Naive thymus-derived CD4-positive, alpha-beta T cell (primary cell): Measurements from ENCODE around the gene ATP6V0B. TPM values are rescaled to one million over a fixed set of nuclear protein-coding genes. Genes with fewer than 3 reads are reported as not detected.

Experiments
- ATAC-seq: fragments of 150-1000 bp; cut with Tn5 transposase; 2 replicates; pipeline ENCODE4 v1.10.0; 2021; ENCODE audit warnings: mild to moderate bottlenecking, moderate library complexity
- CTCF ChIA-PET: fragments of 350-600 bp; sonication (Branson Sonifier 250); formaldehyde crosslinking; loops from one replicate; lab custom pipeline; 2021; ENCODE audit warnings: antibody characterized with exemption; lab: Charles Lee
- POLR2A ChIA-PET: fragments of 350-600 bp; sonication (Branson Sonifier 250); formaldehyde crosslinking; loops from one replicate; lab custom pipeline; 2021; ENCODE audit warnings: antibody characterized with exemption, inconsistent platforms; lab: Charles Lee
- DNase-seq, 9 donors: peaks; one replicate each; pipeline versions ENCODE4 v3.0.0 to v3.0.0-alpha.2; 2020 to 2022; ENCODE audit warnings: mixed read lengths in 1 of 9
- H3K27ac ChIP-seq: one replicate; pipeline ENCODE4 v1.7.0; 2013; ENCODE audit warnings: mild to moderate bottlenecking, low read depth, low read length, moderate library complexity
- H3K27me3 ChIP-seq, 2 donors: one replicate each; pipeline ENCODE4 v1.7.0; 2013; ENCODE audit warnings: low read length in 2 of 2, mild to moderate bottlenecking in 2 of 2, moderate library complexity in 2 of 2; ENCODE audit not compliant: control insufficient read depth in 2 of 2, insufficient read depth in 2 of 2
- H3K36me3 ChIP-seq, 3 experiments: 1 replicate in 2 of 3; 2 replicates in 1 of 3; pipeline ENCODE4 v1.7.0; 2013; ENCODE audit warnings: low read length in 3 of 3, mild to moderate bottlenecking in 3 of 3, moderate library complexity in 1 of 3; ENCODE audit not compliant: insufficient read depth in 3 of 3, control insufficient read depth in 2 of 3
- H3K4me1 ChIP-seq, 2 donors: one replicate each; pipeline ENCODE4 v1.7.0; 2013; ENCODE audit warnings: low read length in 2 of 2, mild to moderate bottlenecking in 2 of 2, moderate library complexity in 1 of 2; ENCODE audit not compliant: control insufficient read depth in 2 of 2, insufficient read depth in 2 of 2
- H3K4me3 ChIP-seq: 2 replicates; pipeline ENCODE4 v1.7.0; 2013; ENCODE audit warnings: mild to moderate bottlenecking, low read length
- H3K9me3 ChIP-seq, 3 experiments: 1 replicate in 2 of 3; 2 replicates in 1 of 3; pipeline ENCODE4 v1.7.0; 2013; ENCODE audit warnings: low read length in 3 of 3; ENCODE audit not compliant: control insufficient read depth in 2 of 3
- H3K27ac Mint-ChIP-seq, 9 donors: one replicate each; pipeline ENCODE4 v1.8.0; 2020 to 2022; ENCODE audit warnings: mixed read lengths in 9 of 9, mild to moderate bottlenecking in 8 of 9, moderate library complexity in 5 of 9, inconsistent platforms in 2 of 9
- H3K27me3 Mint-ChIP-seq, 5 donors: one replicate each; pipeline ENCODE4 v1.8.0; 2021 to 2022; ENCODE audit warnings: mixed read lengths in 5 of 5, mild to moderate bottlenecking in 1 of 5
- H3K36me3 Mint-ChIP-seq, 5 donors: one replicate each; pipeline ENCODE4 v1.8.0; 2020 to 2022; ENCODE audit warnings: mixed read lengths in 5 of 5, mild to moderate bottlenecking in 3 of 5, inconsistent platforms in 1 of 5
- H3K4me1 Mint-ChIP-seq, 7 donors: one replicate each; pipeline ENCODE4 v1.8.0; 2020 to 2022; ENCODE audit warnings: mixed read lengths in 7 of 7, mild to moderate bottlenecking in 3 of 7, inconsistent platforms in 1 of 7
- H3K4me3 Mint-ChIP-seq, 10 donors: one replicate each; pipeline ENCODE4 v1.8.0; 2020 to 2022; ENCODE audit warnings: mild to moderate bottlenecking in 10 of 10, mixed read lengths in 10 of 10, moderate library complexity in 6 of 10, inconsistent platforms in 2 of 10
- H3K9me3 Mint-ChIP-seq, 11 donors: one replicate each; pipeline ENCODE4 v1.8.0; 2020 to 2022; ENCODE audit warnings: mixed read lengths in 11 of 11, mild to moderate bottlenecking in 4 of 11, inconsistent platforms in 1 of 11, moderate library complexity in 1 of 11
- intact Hi-C, 2 donors: fragments of 100-400 bp; cut with micrococcal nuclease; formaldehyde crosslinking; loops; one replicate each; pipeline ENCODE4 v1.15.1; 2023
- polyA plus RNA-seq, 2 donors: library from polyadenylated mRNA; unstranded; fragments of 300-500 nt; fragmentation: Illumina TruSeq; gene quantifications; one replicate each; pipeline ENCODE4 v1.2.3, GENCODE V29; 2021
- total RNA-seq, 6 experiments: library from RNA in 5 of 6; stranded (reverse) in 5 of 6; gene quantifications; 1 replicate in 5 of 6; 2 replicates in 1 of 6; pipeline ENCODE4 v1.2.3 and lab custom pipeline; 2021 to 2026

ATP6V0B gene
- total and polyA plus RNA-seq, 7 experiments from 2014 or later = 47.3 to 166 (median 139) TPM

GRCh38 chr1:43949678-43950077 is 25.1 kb upstream of the ATP6V0B start:
- ChIA-PET POLR2A (no interaction called here), CTCF (interaction anchor here (1.1 kb wide), 1 partner anchor 15 kb away, joined by 3 read pairs; no protein-coding TSS in a partner anchor)
- intact Hi-C loops = loop anchor here (5.0 to 10.0 kb wide), 6 partner anchors 187 to 1265 kb away; partner anchors contain the start of genes CFAP57 (in 1 of the 2), EBNA1BP2 (in 1 of the 2), SLC2A1 (in 1 of the 2) and YBX1 (in 1 of the 2)
- H3K4me1 ChIP-seq = peaks cover 17% of the 10 kb centered on the region in 2 donors
- Mint-ChIP-seq H3K36me3 (peaks cover 5 to 16% (median 9%) of the 10 kb centered on the region in 5 donors), H3K4me1 (peaks cover 27 to 63% (median 48%) of the 10 kb centered on the region in 7 donors), H3K27ac (peak overlapping the region in 2 of 9 donors; percentile 12 to 88), H3K4me3 (peak overlapping the region in 2 of 10 donors; percentile 14 to 87), H3K27me3 (no peaks in the 10 kb centered on the region), H3K9me3 (no peaks in the 10 kb centered on the region)
- no peaks in the 10 kb centered on the region for H3K9me3 ChIP-seq
- DNase-seq (no peak), ATAC-seq (no peak)
- H3K27me3 ChIP-seq = no peaks in the 10 kb centered on the region
- peaks cover 0 to 8% (median 0%) of the 10 kb centered on the region in 3 experiments for H3K36me3 ChIP-seq
- no peak overlapping the region for H3K27ac ChIP-seq
- no peak overlapping the region for H3K4me3 ChIP-seq

- Mint-ChIP-seq H3K27ac (peak overlapping the region in 2 of 9 donors; percentile 44 to 49), H3K4me3 (no peak overlapping the region), H3K27me3 (no peaks in the 10 kb centered on the region), H3K36me3 (peaks cover 5 to 16% (median 7%) of the 10 kb centered on the region in 5 donors), H3K4me1 (peaks cover 16 to 47% (median 32%) of the 10 kb centered on the region in 7 donors), H3K9me3 (no peaks in the 10 kb centered on the region)
- DNase-seq = no peak
- no peaks in the 10 kb centered on the region for H3K9me3 ChIP-seq
- H3K4me1 ChIP-seq = peaks cover 10% of the 10 kb centered on the region in 2 donors
- intact Hi-C loops = no loop called here
- H3K36me3 ChIP-seq = peaks cover 0 to 10% (median 0%) of the 10 kb centered on the region in 3 experiments
- H3K27ac ChIP-seq = no peak overlapping the region
- CTCF ChIA-PET = interaction anchor here (1.1 kb wide), 1 partner anchor 16 kb away, joined by 3 read pairs; no protein-coding TSS in a partner anchor
- ATAC-seq = no peak
- H3K4me3 ChIP-seq = no peak overlapping the region
- POLR2A ChIA-PET = interaction anchor here (0.6 kb wide), 1 partner anchor 62 kb away, joined by 3 read pairs; no protein-coding TSS in a partner anchor
- no peaks in the 10 kb centered on the region for H3K27me3 ChIP-seq
Measured at GRCh38 chr1:43951021-43951985, 23.5 kb upstream of the ATP6V0B start.

- H3K4me3 Mint-ChIP-seq = no peak overlapping the region
Measured at GRCh38 chr1:43952731-43953346, 21.9 kb upstream of the ATP6V0B start.

GRCh38 chr1:43953361-43953760 is 21.4 kb upstream of the ATP6V0B start:
- no peaks in the 10 kb centered on the region for H3K4me1 ChIP-seq
- H3K4me3 Mint-ChIP-seq = no peak overlapping the region
- H3K36me3 ChIP-seq = peaks cover 0 to 26% (median 0%) of the 10 kb centered on the region in 3 experiments
- ChIA-PET POLR2A (interaction anchor here (1.6 kb wide), 1 partner anchor 13 kb away, joined by 3 read pairs; no protein-coding TSS in a partner anchor), CTCF (no interaction called here)
- no peaks in the 10 kb centered on the region for H3K27me3 ChIP-seq
- no peak for ATAC-seq
- H3K36me3 Mint-ChIP-seq = peaks cover 7 to 25% (median 9%) of the 10 kb centered on the region in 5 donors
- no peaks in the 10 kb centered on the region for H3K9me3 ChIP-seq
- H3K27ac Mint-ChIP-seq = no peak overlapping the region
- peaks cover 6 to 32% (median 28%) of the 10 kb centered on the region in 7 donors for H3K4me1 Mint-ChIP-seq
- no peak overlapping the region for H3K4me3 ChIP-seq
- no peaks in the 10 kb centered on the region for H3K27me3 Mint-ChIP-seq
- intact Hi-C loops = no loop called here
- no peak overlapping the region for H3K27ac ChIP-seq
- no peak for DNase-seq
- H3K9me3 Mint-ChIP-seq = no peaks in the 10 kb centered on the region

More at GRCh38 chr1:43952731-43953346, 21.9 kb upstream of the ATP6V0B start:
- intact Hi-C loops = no loop called here
- Mint-ChIP-seq H3K4me1 (peaks cover 12 to 37% (median 32%) of the 10 kb centered on the region in 7 donors), H3K27ac (no peak overlapping the region), H3K27me3 (no peaks in the 10 kb centered on the region), H3K9me3 (no peaks in the 10 kb centered on the region), H3K36me3 (peaks cover 6 to 20% (median 9%) of the 10 kb centered on the region in 5 donors)
- H3K9me3 ChIP-seq = no peaks in the 10 kb centered on the region
- H3K36me3 ChIP-seq = peaks cover 0 to 21% (median 0%) of the 10 kb centered on the region in 3 experiments
- POLR2A ChIA-PET = interaction anchor here (1.6 kb wide), 1 partner anchor 14 kb away, joined by 3 read pairs; no protein-coding TSS in a partner anchor
- CTCF ChIA-PET = no interaction called here
- DNase-seq (no peak), ATAC-seq (no peak)
- no peak overlapping the region for H3K27ac ChIP-seq
- no peaks in the 10 kb centered on the region for H3K27me3 ChIP-seq
- no peak overlapping the region for H3K4me3 ChIP-seq
- H3K4me1 ChIP-seq = peaks cover 2% of the 10 kb centered on the region in 2 donors

- Histone ChIP-seq H3K4me1 (no peaks in the 10 kb centered on the region), H3K36me3 (peaks cover 0 to 33% (median 0%) of the 10 kb centered on the region in 3 experiments), H3K27me3 (no peaks in the 10 kb centered on the region), H3K27ac (no peak overlapping the region), H3K4me3 (no peak overlapping the region), H3K9me3 (no peaks in the 10 kb centered on the region)
- DNase-seq (no peak), ATAC-seq (no peak)
- H3K9me3 Mint-ChIP-seq = no peaks in the 10 kb centered on the region
- ChIA-PET POLR2A (interaction anchor here (1.6 kb wide), 1 partner anchor 12 kb away, joined by 3 read pairs; no protein-coding TSS in a partner anchor), CTCF (no interaction called here)
- H3K4me3 Mint-ChIP-seq = no peak overlapping the region
- intact Hi-C loops = no loop called here
- peaks cover 7 to 32% (median 12%) of the 10 kb centered on the region in 5 donors for H3K36me3 Mint-ChIP-seq
- H3K27ac Mint-ChIP-seq = no peak overlapping the region
- H3K27me3 Mint-ChIP-seq = no peaks in the 10 kb centered on the region
- H3K4me1 Mint-ChIP-seq = peaks cover 0 to 26% (median 21%) of the 10 kb centered on the region in 7 donors
Measured at GRCh38 chr1:43954036-43954435, 20.7 kb upstream of the ATP6V0B start.

- Mint-ChIP-seq H3K27me3 (no peaks in the 10 kb centered on the region), H3K4me1 (peaks cover 0 to 8% (median 7%) of the 10 kb centered on the region in 7 donors), H3K4me3 (no peak overlapping the region), H3K36me3 (peaks cover 0 to 29% (median 12%) of the 10 kb centered on the region in 5 donors), H3K9me3 (no peaks in the 10 kb centered on the region), H3K27ac (peak overlapping the region in 1 of 9 donors; percentile 62)
- Histone ChIP-seq H3K4me1 (no peaks in the 10 kb centered on the region), H3K27me3 (no peaks in the 10 kb centered on the region), H3K27ac (no peak overlapping the region), H3K9me3 (no peaks in the 10 kb centered on the region), H3K36me3 (peaks cover 0 to 43% (median 0%) of the 10 kb centered on the region in 3 experiments), H3K4me3 (no peak overlapping the region)
- ATAC-seq (no peak), DNase-seq (no peak)
- POLR2A ChIA-PET = no interaction called here
- CTCF ChIA-PET = no interaction called here
- intact Hi-C loops = no loop called here
Measured at GRCh38 chr1:43956234-43956633, 18.5 kb upstream of the ATP6V0B start.
